ENCODE data around the gene CNOT10. TPM values are rescaled to one million over a fixed set of nuclear protein-coding genes. Genes with fewer than 3 reads are reported as not detected.

The CNOT10 gene, protein sequence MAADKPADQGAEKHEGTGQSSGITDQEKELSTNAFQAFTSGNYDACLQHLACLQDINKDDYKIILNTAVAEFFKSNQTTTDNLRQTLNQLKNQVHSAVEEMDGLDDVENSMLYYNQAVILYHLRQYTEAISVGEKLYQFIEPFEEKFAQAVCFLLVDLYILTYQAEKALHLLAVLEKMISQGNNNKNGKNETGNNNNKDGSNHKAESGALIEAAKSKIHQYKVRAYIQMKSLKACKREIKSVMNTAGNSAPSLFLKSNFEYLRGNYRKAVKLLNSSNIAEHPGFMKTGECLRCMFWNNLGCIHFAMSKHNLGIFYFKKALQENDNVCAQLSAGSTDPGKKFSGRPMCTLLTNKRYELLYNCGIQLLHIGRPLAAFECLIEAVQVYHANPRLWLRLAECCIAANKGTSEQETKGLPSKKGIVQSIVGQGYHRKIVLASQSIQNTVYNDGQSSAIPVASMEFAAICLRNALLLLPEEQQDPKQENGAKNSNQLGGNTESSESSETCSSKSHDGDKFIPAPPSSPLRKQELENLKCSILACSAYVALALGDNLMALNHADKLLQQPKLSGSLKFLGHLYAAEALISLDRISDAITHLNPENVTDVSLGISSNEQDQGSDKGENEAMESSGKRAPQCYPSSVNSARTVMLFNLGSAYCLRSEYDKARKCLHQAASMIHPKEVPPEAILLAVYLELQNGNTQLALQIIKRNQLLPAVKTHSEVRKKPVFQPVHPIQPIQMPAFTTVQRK
- 10 to 100 TPM; 39.4 to 49.3 (median 45.0) TPM for total RNA-seq
- 39.1 TPM for total RNA-seq (2013)
- 39.1 to 71.3 (median 48.1) reads per million in 29 experiments for total RNA-seq

DNA sequence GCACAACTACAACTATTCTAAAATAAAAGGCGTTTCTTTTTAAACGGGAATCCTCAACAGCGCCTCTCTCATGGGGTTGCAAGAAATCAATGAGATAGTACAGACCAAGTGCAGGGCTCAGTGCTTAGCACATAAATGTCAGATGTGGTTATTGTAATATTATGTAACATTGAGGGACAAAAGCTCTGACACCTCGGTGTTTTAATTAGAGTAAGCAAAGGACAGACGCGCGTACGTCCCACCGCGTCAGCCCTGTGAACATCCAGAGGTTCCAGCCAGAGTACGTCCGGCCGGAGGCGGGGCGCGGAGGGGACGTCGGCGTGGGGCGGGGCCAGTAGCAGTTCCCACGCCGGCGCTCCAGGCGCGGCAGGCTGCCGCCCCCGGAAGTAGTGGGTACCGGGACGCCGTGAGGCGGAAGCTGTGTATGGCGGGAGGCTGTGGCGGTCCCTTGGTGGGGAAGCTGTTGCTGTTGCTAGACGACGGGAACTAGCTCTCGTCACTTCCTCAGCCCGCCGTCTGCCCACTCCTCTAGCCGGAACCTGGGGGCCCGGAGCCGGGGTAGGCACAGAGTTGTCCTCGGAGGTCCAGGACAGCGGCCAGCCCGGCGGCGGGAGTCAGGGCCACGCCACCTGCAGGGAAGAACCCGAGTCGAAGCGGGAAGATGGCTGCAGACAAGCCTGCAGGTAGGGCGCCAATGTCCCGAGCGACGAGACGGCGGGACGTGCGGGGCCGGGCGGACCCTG, at the start of gene CNOT10:
Gene CNOT10 (plus strand): TSS at position 389 of the 743 bp plus-strand sequence. CDS start 273 bp downstream, at position 662.
- Histone ChIP-seq H3K9me3 (no peaks in the 10 kb centered on the region), H3K4me1 (ENCODE audit: control insufficient read depth in 1 of 2, extremely low read depth in 1 of 2, insufficient read depth in 2 of 2, low read length in 2 of 2) (peaks cover 17 to 20% of the 10 kb centered on the region in 2 experiments), H3K27me3 (replicated peaks in 1 of 2; ENCODE audit: control insufficient read depth in 2 of 2, extremely low read depth in 1 of 2, insufficient read depth in 2 of 2, low read length in 1 of 2) (no peaks in the 10 kb centered on the region), H3K27ac (ENCODE audit: low read length) (peak within 1 kb of the TSS; percentile 83), H3K4me3 (ENCODE audit: control insufficient read depth in 1 of 2, extremely low read depth in 1 of 2, low read length in 1 of 2) (peak within 1 kb of the TSS; percentile 71 to 85), H3K36me3 (ENCODE audit: control insufficient read depth in 2 of 2, extremely low read depth in 1 of 2, insufficient read depth in 1 of 2, low read length in 1 of 2) (no peaks in the 10 kb centered on the region)
- peak within 1 kb of the TSS; percentile 92 to 96 for H3K27ac Mint-ChIP-seq
- POLR2A ChIA-PET: interaction anchor here in 1 of 2 donors (0.6 to 1.2 kb wide), 3 partner anchors 184 to 570 kb away, joined by 3 to 5 read pairs (median 4); no protein-coding TSS in a partner anchor
- DNase-seq (peak; percentile 84 to 98 (median 96)), ATAC-seq (replicated peaks in 1 of 4) (peak; percentile 94 to 98 (median 96))
- H3K4me1 Mint-ChIP-seq: peaks cover 35 to 42% (median 42%) of the 10 kb centered on the region in 3 donors
- H3K4me3 Mint-ChIP-seq: peak within 1 kb of the TSS; percentile 89 to 90 (median 90)
- peaks cover 8% of the 10 kb centered on the region for H3K36me3 Mint-ChIP-seq
- under 1% methylated on average over 46 of the region's 60 CpGs for WGBS (ENCODE audit: insufficient coverage)
- no peaks in the 10 kb centered on the region for H3K27me3 Mint-ChIP-seq
- no peaks in the 10 kb centered on the region for H3K9me3 Mint-ChIP-seq
- CTCF ChIA-PET: interaction anchor here (0.5 to 1.4 kb wide), 5 partner anchors 115 to 753 kb away, joined by 3 to 7 read pairs (median 4); no protein-coding TSS in a partner anchor

GRCh38 chr3:32640939-32641338, 44.0 kb upstream of the CNOT10 start:
- Mint-ChIP-seq H3K4me1 (no peaks in the 10 kb centered on the region), H3K36me3 (no peaks in the 10 kb centered on the region), H3K27me3 (peaks cover 7 to 21% of the 10 kb centered on the region in 2 donors), H3K9me3 (no peaks in the 10 kb centered on the region), H3K4me3 (no peak overlapping the region), H3K27ac (no peak overlapping the region)
- H3K27me3 ChIP-seq (replicated peaks in 1 of 2; ENCODE audit: control insufficient read depth in 2 of 2, extremely low read depth in 1 of 2, insufficient read depth in 2 of 2, low read length in 1 of 2): peaks cover 0 to 16% of the 10 kb centered on the region in 2 experiments
- no CpG with 5 or more reads among the region's 3 CpGs for WGBS (ENCODE audit: insufficient coverage)
- no peak for DNase-seq
- H3K4me1 ChIP-seq (ENCODE audit: control insufficient read depth in 1 of 2, extremely low read depth in 1 of 2, insufficient read depth in 2 of 2, low read length in 2 of 2): no peaks in the 10 kb centered on the region
- H3K36me3 ChIP-seq (ENCODE audit: control insufficient read depth in 2 of 2, extremely low read depth in 1 of 2, insufficient read depth in 1 of 2, low read length in 1 of 2): no peaks in the 10 kb centered on the region
- no peak for ATAC-seq (replicated peaks in 1 of 4)
- CTCF ChIA-PET: no interaction called here
- no peak overlapping the region for H3K4me3 ChIP-seq (ENCODE audit: control insufficient read depth in 1 of 2, extremely low read depth in 1 of 2, low read length in 1 of 2)
- no peaks in the 10 kb centered on the region for H3K9me3 ChIP-seq
- POLR2A ChIA-PET: no interaction called here
- no peak overlapping the region for H3K27ac ChIP-seq (ENCODE audit: low read length)

GRCh38 chr3:32641356-32641755, 43.6 kb upstream of the CNOT10 start:
- Histone ChIP-seq H3K27me3 (replicated peaks in 1 of 2; ENCODE audit: control insufficient read depth in 2 of 2, extremely low read depth in 1 of 2, insufficient read depth in 2 of 2, low read length in 1 of 2) (peaks cover 0 to 16% of the 10 kb centered on the region in 2 experiments), H3K27ac (ENCODE audit: low read length) (no peak overlapping the region), H3K9me3 (no peaks in the 10 kb centered on the region), H3K36me3 (ENCODE audit: control insufficient read depth in 2 of 2, extremely low read depth in 1 of 2, insufficient read depth in 1 of 2, low read length in 1 of 2) (no peaks in the 10 kb centered on the region), H3K4me3 (ENCODE audit: control insufficient read depth in 1 of 2, extremely low read depth in 1 of 2, low read length in 1 of 2) (no peak overlapping the region), H3K4me1 (ENCODE audit: control insufficient read depth in 1 of 2, extremely low read depth in 1 of 2, insufficient read depth in 2 of 2, low read length in 2 of 2) (no peaks in the 10 kb centered on the region)
- 87% methylated on average over 3 of the region's 4 CpGs for WGBS (ENCODE audit: insufficient coverage)
- Mint-ChIP-seq H3K27me3 (peaks cover 7 to 19% of the 10 kb centered on the region in 2 donors), H3K4me3 (no peak overlapping the region), H3K36me3 (no peaks in the 10 kb centered on the region), H3K4me1 (no peaks in the 10 kb centered on the region), H3K9me3 (no peaks in the 10 kb centered on the region), H3K27ac (no peak overlapping the region)
- CTCF ChIA-PET: no interaction called here
- DNase-seq: no peak
- POLR2A ChIA-PET: no interaction called here
- ATAC-seq (replicated peaks in 1 of 4): no peak

- DNase-seq (no peak), ATAC-seq (replicated peaks in 1 of 4) (no peak)
- no peaks in the 10 kb centered on the region for H3K9me3 Mint-ChIP-seq
- Histone ChIP-seq H3K27ac (ENCODE audit: low read length) (no peak overlapping the region), H3K27me3 (replicated peaks in 1 of 2; ENCODE audit: control insufficient read depth in 2 of 2, extremely low read depth in 1 of 2, insufficient read depth in 2 of 2, low read length in 1 of 2) (peaks cover 0 to 14% of the 10 kb centered on the region in 2 experiments), H3K9me3 (no peaks in the 10 kb centered on the region), H3K4me1 (ENCODE audit: control insufficient read depth in 1 of 2, extremely low read depth in 1 of 2, insufficient read depth in 2 of 2, low read length in 2 of 2) (no peaks in the 10 kb centered on the region), H3K4me3 (ENCODE audit: control insufficient read depth in 1 of 2, extremely low read depth in 1 of 2, low read length in 1 of 2) (no peak overlapping the region), H3K36me3 (ENCODE audit: control insufficient read depth in 2 of 2, extremely low read depth in 1 of 2, insufficient read depth in 1 of 2, low read length in 1 of 2) (no peaks in the 10 kb centered on the region)
- 100% methylated on average over 4 of the region's 4 CpGs for WGBS (ENCODE audit: insufficient coverage)
- CTCF ChIA-PET: interaction anchor here in 1 of 2 donors (0.5 to 0.6 kb wide), 2 partner anchors 113 to 135 kb away, joined by 3 to 7 read pairs; no protein-coding TSS in a partner anchor
- H3K27me3 Mint-ChIP-seq: peaks cover 7 to 18% of the 10 kb centered on the region in 2 donors
- H3K36me3 Mint-ChIP-seq: no peaks in the 10 kb centered on the region
- POLR2A ChIA-PET: interaction anchor here in 1 of 2 donors (0.6 kb wide), 1 partner anchor 9 kb away, joined by 4 read pairs; no protein-coding TSS in a partner anchor
- no peak overlapping the region for H3K4me3 Mint-ChIP-seq
- no peak overlapping the region for H3K27ac Mint-ChIP-seq
- H3K4me1 Mint-ChIP-seq: no peaks in the 10 kb centered on the region
These were observed 41.6 kb upstream of the CNOT10 start for GRCh38 chr3:32643354-32643753.

DNA sequence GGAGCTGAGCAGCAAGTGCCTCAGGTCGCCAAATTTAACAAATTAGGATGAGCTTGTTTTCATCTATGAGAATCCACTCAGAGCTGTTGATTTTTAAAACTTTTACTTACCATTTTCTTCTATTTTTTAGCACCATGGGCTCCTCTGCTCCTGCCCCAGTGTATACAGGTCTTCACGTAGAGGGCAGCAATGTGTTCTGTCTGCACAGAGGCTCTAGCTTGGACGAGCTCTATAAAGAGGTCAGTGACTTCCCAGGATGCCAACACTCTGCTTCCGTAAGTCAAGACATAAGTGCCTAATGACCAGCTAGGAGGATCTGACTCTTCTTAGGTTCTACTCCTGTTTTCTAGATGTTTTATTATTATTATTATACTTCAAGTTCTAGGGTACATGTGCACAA, 41.2 kb upstream of the CNOT10 start:
- peaks cover 7 to 18% of the 10 kb centered on the region in 2 donors for H3K27me3 Mint-ChIP-seq
- Histone ChIP-seq H3K4me3 (ENCODE audit: control insufficient read depth in 1 of 2, extremely low read depth in 1 of 2, low read length in 1 of 2) (no peak overlapping the region), H3K4me1 (ENCODE audit: control insufficient read depth in 1 of 2, extremely low read depth in 1 of 2, insufficient read depth in 2 of 2, low read length in 2 of 2) (no peaks in the 10 kb centered on the region), H3K36me3 (ENCODE audit: control insufficient read depth in 2 of 2, extremely low read depth in 1 of 2, insufficient read depth in 1 of 2, low read length in 1 of 2) (no peaks in the 10 kb centered on the region), H3K9me3 (no peaks in the 10 kb centered on the region), H3K27ac (ENCODE audit: low read length) (no peak overlapping the region), H3K27me3 (replicated peaks in 1 of 2; ENCODE audit: control insufficient read depth in 2 of 2, extremely low read depth in 1 of 2, insufficient read depth in 2 of 2, low read length in 1 of 2) (peaks cover 0 to 14% of the 10 kb centered on the region in 2 experiments)
- ATAC-seq (replicated peaks in 1 of 4) (no peak), DNase-seq (no peak)
- ChIA-PET CTCF (interaction anchor here in 1 of 2 donors (0.5 to 0.6 kb wide), 2 partner anchors 114 to 136 kb away, joined by 3 to 7 read pairs; no protein-coding TSS in a partner anchor), POLR2A (interaction anchor here in 1 of 2 donors (0.6 kb wide), 1 partner anchor 9 kb away, joined by 4 read pairs; no protein-coding TSS in a partner anchor)
- no peaks in the 10 kb centered on the region for H3K9me3 Mint-ChIP-seq
- no peaks in the 10 kb centered on the region for H3K4me1 Mint-ChIP-seq
- no peak overlapping the region for H3K27ac Mint-ChIP-seq
- H3K36me3 Mint-ChIP-seq: no peaks in the 10 kb centered on the region
- WGBS (ENCODE audit: insufficient coverage): 76% methylated on average over 2 of the region's 4 CpGs
- H3K4me3 Mint-ChIP-seq: no peak overlapping the region

DNA sequence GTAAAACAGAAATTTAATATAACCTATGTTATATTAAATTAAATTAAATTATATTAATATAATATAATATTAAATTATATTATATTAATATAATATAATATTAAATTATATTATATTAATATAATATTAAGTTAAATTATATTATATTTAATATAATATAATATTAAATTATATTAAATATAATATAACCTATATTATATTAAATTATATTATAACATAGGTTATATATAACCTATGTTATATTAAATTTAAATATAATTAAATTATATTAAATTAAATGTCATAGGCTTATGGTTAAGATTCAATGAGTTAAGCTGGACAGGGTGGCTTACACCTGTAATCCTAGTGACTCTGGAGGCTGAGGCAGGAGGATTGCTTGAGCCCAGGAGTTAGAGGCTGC, 40.6 kb upstream of the CNOT10 start:
- H3K27ac Mint-ChIP-seq: no peak overlapping the region
- Histone ChIP-seq H3K9me3 (no peaks in the 10 kb centered on the region), H3K36me3 (ENCODE audit: control insufficient read depth in 2 of 2, extremely low read depth in 1 of 2, insufficient read depth in 1 of 2, low read length in 1 of 2) (no peaks in the 10 kb centered on the region), H3K4me3 (ENCODE audit: control insufficient read depth in 1 of 2, extremely low read depth in 1 of 2, low read length in 1 of 2) (no peak overlapping the region), H3K27ac (ENCODE audit: low read length) (no peak overlapping the region), H3K4me1 (ENCODE audit: control insufficient read depth in 1 of 2, extremely low read depth in 1 of 2, insufficient read depth in 2 of 2, low read length in 2 of 2) (no peaks in the 10 kb centered on the region), H3K27me3 (replicated peaks in 1 of 2; ENCODE audit: control insufficient read depth in 2 of 2, extremely low read depth in 1 of 2, insufficient read depth in 2 of 2, low read length in 1 of 2) (peaks cover 0 to 14% of the 10 kb centered on the region in 2 experiments)
- DNase-seq: no peak
- no peaks in the 10 kb centered on the region for H3K9me3 Mint-ChIP-seq
- H3K4me3 Mint-ChIP-seq: no peak overlapping the region
- POLR2A ChIA-PET: no interaction called here
- CTCF ChIA-PET: no interaction called here
- ATAC-seq (replicated peaks in 1 of 4): no peak
- H3K36me3 Mint-ChIP-seq: no peaks in the 10 kb centered on the region
- peaks cover 7 to 16% of the 10 kb centered on the region in 2 donors for H3K27me3 Mint-ChIP-seq
- no peaks in the 10 kb centered on the region for H3K4me1 Mint-ChIP-seq

All from T-cell (primary cell).